Measurements from ENCODE around the gene HLA-DMB. TPM values are rescaled to one million over a fixed set of nuclear protein-coding genes. Genes with fewer than 3 reads are reported as not detected.

HLA-DMB gene
- polyA plus RNA-seq, 1 donor from 2014 or later = 2.9 TPM

- peak overlapping the region; percentile 90 for H3K4me2 ChIP-seq (ENCODE audit: low read length)
- TF ChIP-seq, protein P1, sequence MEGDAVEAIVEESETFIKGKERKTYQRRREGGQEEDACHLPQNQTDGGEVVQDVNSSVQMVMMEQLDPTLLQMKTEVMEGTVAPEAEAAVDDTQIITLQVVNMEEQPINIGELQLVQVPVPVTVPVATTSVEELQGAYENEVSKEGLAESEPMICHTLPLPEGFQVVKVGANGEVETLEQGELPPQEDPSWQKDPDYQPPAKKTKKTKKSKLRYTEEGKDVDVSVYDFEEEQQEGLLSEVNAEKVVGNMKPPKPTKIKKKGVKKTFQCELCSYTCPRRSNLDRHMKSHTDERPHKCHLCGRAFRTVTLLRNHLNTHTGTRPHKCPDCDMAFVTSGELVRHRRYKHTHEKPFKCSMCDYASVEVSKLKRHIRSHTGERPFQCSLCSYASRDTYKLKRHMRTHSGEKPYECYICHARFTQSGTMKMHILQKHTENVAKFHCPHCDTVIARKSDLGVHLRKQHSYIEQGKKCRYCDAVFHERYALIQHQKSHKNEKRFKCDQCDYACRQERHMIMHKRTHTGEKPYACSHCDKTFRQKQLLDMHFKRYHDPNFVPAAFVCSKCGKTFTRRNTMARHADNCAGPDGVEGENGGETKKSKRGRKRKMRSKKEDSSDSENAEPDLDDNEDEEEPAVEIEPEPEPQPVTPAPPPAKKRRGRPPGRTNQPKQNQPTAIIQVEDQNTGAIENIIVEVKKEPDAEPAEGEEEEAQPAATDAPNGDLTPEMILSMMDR (IDR thresholded peaks at IDR 0.05; ENCODE audit: poor library complexity, severe bottlenecking) = no peak
- TF ChIP-seq SMC3 (conservative IDR thresholded peaks at IDR 0.05; ENCODE audit: poor library complexity) (no peak), REST (IDR thresholded peaks at IDR 0.05; ENCODE audit: borderline replicate concordance) (peak; percentile 58), RAD21 (conservative IDR thresholded peaks at IDR 0.05) (no peak)
- H3K4me3 ChIP-seq (ENCODE audit: low read length) = peak overlapping the region; percentile 97
- no peaks in the 10 kb centered on the region for H3K9me2 ChIP-seq (ENCODE audit: insufficient read depth, low read length)
- no peaks in the 10 kb centered on the region for H3K27me3 ChIP-seq (ENCODE audit: insufficient read depth, low read depth, low read length)
- peak overlapping the region; percentile 95 for H3K9ac ChIP-seq (ENCODE audit: low read length)
- peak overlapping the region; percentile 89 for H3K27ac ChIP-seq (ENCODE audit: low read length)
- H3K36me3 ChIP-seq (ENCODE audit: insufficient read depth, low read length) = peaks cover 15% of the 10 kb centered on the region
- peaks cover 54% of the 10 kb centered on the region for H4K20me1 ChIP-seq (ENCODE audit: insufficient read depth)
- H3K79me2 ChIP-seq (replicated peaks; ENCODE audit: insufficient read depth, low read length) = peaks cover 77% of the 10 kb centered on the region
- H3K9me3 ChIP-seq (ENCODE audit: low read length) = no peaks in the 10 kb centered on the region
- H3F3A ChIP-seq (ENCODE audit: insufficient read depth, low read length, poor library complexity, severe bottlenecking) = peaks cover 8% of the 10 kb centered on the region
- H2AFZ ChIP-seq (ENCODE audit: low read depth, low read length) = no peak overlapping the region
Measured at GRCh38 chr6:32972353-32973143, 31.7 kb upstream of the HLA-DMB start.

DNA sequence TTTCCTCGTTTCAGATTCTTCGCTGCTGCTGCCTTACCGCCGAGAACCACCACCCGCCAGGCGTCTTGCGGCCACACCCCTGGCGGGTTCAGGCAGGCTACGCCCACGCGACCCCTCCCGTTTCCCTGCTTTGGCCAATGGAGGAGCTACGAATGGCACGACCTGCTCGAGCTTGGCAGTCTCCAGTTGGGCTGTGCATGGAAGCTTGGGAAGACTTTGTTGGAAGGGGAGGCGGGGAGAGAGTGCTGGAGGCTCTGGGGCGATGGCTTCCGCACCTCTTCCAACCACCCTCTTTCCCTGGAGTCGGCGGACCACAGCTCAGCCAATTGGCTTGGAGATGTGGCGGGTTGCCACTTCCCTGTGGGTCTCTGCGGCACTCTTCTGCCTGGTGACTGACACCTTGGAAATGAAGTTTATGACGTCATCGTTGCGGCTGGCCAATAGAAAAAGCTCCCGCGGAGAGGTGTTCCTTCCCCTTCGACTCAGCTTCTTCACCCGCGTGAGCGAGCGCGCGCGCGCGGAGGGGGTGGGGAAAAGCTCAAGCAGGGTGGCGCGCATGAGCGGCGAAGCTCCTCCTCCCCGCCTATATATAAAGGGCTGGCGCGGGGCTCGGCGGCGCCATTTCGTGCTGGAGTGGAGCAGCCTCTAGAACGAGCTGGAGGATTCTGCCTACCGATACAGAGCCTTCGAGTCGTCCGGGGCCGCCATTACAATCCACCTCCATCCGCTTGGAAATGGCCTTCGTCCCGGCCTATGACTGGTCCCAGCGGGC, 30.9 kb upstream of the HLA-DMB start:
- peaks cover 8% of the 10 kb centered on the region for H3K36me3 ChIP-seq (ENCODE audit: insufficient read depth, low read length)
- no peaks in the 10 kb centered on the region for H3K9me2 ChIP-seq (ENCODE audit: insufficient read depth, low read length)
- no peak overlapping the region for H2AFZ ChIP-seq (ENCODE audit: low read depth, low read length)
- TF ChIP-seq, protein P1 (IDR thresholded peaks at IDR 0.05; ENCODE audit: poor library complexity, severe bottlenecking) = no peak
- peak; percentile 88 for TF ChIP-seq EP300 (conservative IDR thresholded peaks at IDR 0.05; ENCODE audit: poor library complexity, severe bottlenecking)
- peak; percentile 99 for TF ChIP-seq TAF1 (IDR thresholded peaks at IDR 0.05; ENCODE audit: low read depth)
- TF ChIP-seq RAD21 (conservative IDR thresholded peaks at IDR 0.05) = no peak
- TF ChIP-seq MXI1 (conservative IDR thresholded peaks at IDR 0.05; ENCODE audit: poor library complexity, severe bottlenecking) = peak; percentile 34
- peak; percentile 97 for TF ChIP-seq REST (IDR thresholded peaks at IDR 0.05; ENCODE audit: borderline replicate concordance)
- peak; percentile 98 for TF ChIP-seq POLR2AphosphoS5 (IDR thresholded peaks at IDR 0.05)
- H3K9ac ChIP-seq (ENCODE audit: low read length) = peak overlapping the region; percentile 100
- peak overlapping the region; percentile 96 for H3K4me2 ChIP-seq (ENCODE audit: low read length)
- H3K4me3 ChIP-seq (ENCODE audit: low read length) = peak overlapping the region; percentile 97
- peaks cover 46% of the 10 kb centered on the region for H4K20me1 ChIP-seq (ENCODE audit: insufficient read depth)
- H3K27me3 ChIP-seq (ENCODE audit: insufficient read depth, low read depth, low read length) = no peaks in the 10 kb centered on the region
- peaks cover 14% of the 10 kb centered on the region for H3F3A ChIP-seq (ENCODE audit: insufficient read depth, low read length, poor library complexity, severe bottlenecking)
- no peaks in the 10 kb centered on the region for H3K9me3 ChIP-seq (ENCODE audit: low read length)
- H3K27ac ChIP-seq (ENCODE audit: low read length) = peak overlapping the region; percentile 100
- H3K79me2 ChIP-seq (replicated peaks; ENCODE audit: insufficient read depth, low read length) = peaks cover 74% of the 10 kb centered on the region
